HG03575 (cell line): Measurements from ENCODE around the gene ARL2.
"Not testable (repeated sequence)": the region's sequence is repeated elsewhere in the genome, so short reads cannot be mapped to it uniquely, and the experiment has no call there.

Experiments used
- ATAC-seq: cut with Tn5 transposase; IDR thresholded peaks from one replicate; pipeline ENCODE4 v1.9.1; 2021; ENCODE audit not compliant: unreplicated experiment, insufficient number of reproducible peaks, low FRiP score; ENCODE audit errors: extremely low read depth

The ARL2 gene

DNA sequence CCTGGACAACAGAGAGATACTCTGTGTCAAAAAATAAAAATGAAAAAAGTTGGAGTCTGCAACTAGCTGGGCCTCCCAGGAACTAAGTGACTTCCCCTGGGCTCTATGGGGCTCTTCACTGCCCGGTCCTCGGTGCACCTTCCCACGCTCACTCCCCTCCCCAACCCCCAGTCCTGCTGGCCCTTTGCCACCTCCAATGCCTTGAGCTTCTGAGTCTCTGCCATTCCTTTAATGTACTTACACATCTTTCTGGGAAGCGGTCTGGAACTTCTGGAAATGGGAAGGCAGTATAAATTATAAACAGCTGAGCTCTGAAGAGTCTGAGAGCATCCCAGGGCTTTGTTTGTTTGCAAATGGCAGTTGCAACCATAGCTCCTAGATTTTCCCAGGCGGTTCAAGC lies 11.3 kb upstream of the ARL2 start:
- no peak for ATAC-seq

DNA sequence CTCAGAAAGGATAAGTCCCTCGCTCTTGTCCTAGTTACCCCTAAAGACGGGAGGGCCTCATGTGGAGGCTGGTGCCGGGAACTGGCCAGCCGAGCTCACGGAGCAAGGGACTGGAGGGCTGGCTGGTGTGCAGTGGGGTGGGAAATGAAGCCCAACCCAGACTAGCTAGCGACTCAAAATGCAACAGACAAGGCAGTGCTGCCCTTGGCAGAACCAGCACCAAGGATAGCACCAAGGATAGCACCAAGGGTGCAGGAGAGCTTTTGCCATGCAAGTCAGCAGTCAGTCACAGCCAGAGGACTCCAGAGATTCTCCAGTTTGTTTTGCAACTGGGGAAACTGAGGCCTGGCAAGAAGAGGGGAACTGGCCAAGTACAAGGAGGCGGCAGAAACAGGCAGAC lies 10.7 kb upstream of the ARL2 start:
- ATAC-seq, result no peak

DNA sequence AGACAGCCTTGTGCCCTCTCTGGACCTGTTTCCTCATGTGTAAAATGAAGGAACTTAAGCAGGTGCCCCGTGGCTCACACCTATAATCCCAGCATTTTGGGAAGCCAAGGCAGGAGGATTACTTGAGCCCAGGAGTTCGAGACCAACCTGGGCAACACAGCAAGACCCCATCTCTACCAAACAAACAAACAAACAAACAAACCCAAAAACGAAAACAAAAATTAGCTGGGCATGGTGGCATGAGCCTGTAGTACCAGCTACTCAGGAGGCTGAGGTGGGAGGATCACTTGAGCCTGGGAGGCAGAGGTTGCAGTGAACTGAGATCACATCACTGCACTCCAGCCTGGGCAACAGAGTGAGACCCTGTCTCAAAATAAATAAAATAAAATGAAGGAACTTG lies 10.0 kb upstream of the ARL2 start:
- not testable (repeated sequence) for ATAC-seq

DNA sequence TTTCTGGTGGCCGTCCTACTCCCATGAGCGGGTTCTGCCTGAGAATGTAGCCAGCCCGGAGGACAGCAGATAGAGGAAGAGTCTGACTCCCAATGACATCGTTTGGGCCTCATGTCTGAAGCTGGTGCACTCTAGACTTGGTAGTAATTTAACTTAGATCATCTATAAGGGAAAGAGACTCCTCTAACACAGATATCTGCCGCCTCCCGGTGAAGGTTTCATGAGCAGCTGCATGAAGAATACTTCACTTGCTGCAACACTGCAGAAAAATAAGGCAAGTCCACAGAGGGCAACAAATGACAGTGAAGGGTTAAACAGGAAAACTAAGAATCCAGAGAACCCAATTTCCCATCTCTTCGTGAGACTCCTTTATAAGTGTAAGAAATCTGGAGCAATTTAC lies 5.9 kb upstream of the ARL2 start:
- ATAC-seq, result no peak

DNA sequence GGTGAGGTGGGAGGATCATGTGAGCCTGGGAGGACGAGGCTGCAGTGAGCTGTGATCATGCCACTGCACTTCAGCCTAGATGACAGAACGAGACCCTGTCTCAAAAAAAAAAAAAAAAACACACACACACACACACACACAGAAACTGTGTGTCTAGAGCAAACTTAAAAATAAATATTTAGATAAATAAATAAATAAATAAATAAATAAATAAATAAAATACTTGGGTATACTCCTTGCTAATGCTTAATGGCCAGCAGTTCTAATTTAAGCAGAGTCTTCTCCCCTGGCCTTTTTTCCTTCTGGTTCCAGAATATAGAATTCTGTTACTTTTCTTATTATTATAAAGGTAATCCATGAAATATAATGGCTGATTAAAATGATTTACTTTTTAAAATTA lies 5.1 kb upstream of the ARL2 start:
- ATAC-seq, result no peak

DNA sequence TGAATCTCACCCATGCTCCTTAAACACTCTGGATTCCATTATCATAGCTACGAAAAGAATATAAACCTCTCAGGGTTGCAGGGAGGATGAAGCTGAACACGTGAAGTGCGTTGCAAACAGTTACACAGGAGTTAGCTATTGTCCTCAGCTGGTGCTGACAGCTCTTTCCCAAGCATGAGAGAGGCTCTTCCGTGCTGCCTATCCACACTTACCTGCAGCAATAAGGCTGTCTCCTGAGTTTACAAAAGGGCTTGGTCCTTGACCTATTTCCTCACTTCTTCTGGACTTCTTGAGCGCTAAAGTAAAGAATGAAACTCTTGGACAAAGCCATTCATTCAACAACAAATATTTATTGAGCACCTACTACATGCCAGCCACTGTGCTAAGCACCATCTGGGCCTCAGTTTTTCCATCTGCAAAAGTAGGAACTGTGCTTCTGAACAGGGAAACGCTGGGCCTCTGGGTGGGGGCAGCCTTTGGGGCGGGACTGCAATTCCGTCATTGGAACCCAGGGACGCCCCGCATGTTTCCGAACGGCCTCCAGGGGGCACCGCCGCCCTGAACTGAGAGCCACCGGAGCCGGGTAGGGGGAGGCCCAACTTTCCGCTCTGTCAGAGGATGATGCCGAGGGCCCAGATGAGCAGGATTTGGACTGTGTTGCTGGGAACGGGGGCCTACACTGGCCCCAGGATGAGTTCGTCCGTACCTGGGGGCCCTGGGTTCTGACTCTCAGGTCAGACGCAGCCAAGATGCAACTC lies 651 bp upstream of the ARL2 start:
- peak; percentile 50 for ATAC-seq

DNA sequence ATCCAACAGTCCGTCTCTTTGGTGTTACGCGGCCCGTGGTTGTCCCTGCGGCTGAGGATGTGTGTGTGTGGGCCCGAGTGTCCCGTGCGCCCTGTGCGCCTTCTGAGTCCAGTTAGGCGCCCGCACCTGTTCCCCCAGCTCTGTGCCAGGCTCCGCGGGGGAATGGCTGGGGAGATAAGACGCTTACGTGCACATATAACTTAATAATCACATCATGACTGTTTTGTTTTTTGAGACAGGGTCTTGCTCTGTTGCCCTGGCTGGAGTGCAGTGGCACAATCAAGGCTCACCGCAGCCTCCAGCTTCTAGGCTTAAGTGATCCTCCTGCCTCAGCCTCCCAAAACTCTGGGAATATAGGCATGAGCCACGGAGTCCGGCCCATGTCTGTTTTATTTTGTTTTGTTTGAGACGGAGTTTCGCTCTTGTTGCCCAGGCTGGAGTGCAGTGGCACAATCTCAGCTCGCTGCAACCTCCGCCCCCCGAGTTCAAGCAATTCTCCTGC lies 817 bp downstream of the ARL2 start:
- ATAC-seq, result no peak

DNA sequence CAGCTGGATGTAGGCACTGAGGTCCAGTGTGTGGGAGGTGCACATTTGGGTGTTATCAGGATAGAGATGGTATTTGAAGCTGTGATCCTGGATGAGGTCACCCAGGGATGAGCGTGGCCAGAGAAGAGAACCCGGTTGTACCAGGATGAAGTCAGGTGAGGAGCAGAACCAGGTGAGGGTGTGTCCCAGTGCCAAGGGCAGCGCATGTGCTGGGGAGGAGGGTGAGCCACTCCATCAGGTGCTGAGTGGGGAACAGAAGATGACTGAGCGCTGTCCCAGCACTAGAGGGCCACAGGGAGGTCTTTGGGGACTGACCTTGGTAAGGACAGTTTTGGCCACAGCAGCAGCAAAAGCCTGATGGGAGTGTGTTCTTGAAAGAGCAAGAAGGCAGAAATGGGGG lies 2.7 kb downstream of the ARL2 start:
- ATAC-seq, result no peak

DNA sequence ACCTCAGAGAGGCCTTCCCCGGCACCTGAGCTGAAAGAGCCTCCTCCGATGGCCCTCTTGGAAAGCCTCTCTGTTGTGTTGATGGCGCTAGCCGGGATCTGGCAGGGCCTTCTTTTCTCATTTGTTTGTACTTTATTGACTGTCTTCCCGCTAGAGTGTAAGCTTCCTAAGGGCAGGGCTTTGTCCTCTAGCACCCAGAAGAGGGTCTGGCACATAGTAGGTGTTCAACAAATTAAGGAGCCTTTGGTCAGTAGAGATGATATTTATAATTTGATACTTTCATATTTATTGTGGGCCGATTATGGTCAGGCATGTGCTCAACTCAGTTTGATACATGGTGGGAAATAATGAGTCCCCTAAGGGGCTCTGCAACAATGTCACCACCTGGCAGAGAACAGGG lies 4.0 kb downstream of the ARL2 start:
- no peak for ATAC-seq

DNA sequence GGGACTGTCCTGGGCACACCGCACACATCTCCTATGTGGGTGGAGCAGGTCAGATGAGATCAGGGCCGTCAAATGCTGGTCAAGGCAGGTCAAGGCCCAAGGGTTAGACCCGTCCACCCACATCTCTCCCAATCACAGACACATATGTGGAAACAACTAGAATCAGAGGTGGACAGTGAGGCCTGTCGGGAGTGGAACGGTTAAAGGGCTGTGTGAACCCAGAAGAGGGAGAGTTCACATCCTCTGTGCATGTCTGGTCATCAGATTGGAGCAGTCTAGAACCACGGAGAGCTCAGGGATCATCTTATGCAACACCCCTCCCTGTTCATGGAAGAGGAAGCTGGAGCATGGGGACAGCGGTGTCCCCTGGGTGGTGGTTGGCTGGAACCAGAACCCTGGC lies 5.9 kb downstream of the ARL2 start:
- ATAC-seq, result no peak

DNA sequence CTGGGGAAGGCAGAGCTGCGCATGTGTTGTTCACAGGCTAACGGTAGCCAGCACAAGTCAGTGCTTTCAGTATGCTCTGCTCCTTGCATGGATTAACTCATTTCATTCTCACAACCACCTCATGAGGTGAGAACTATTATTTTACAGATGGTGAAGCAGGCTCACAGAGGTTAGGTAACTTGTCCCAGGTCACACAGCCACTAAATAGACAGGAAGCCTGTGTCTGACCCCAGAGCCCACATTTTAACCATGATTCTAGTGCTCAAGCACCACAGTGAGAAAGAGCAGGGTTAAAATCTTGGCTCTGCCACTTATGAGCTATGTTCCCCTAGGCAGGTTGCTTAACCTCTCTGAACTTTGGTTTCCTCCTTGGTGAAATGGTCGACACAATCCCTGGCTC lies 7.0 kb downstream of the ARL2 start:
- no peak for ATAC-seq

DNA sequence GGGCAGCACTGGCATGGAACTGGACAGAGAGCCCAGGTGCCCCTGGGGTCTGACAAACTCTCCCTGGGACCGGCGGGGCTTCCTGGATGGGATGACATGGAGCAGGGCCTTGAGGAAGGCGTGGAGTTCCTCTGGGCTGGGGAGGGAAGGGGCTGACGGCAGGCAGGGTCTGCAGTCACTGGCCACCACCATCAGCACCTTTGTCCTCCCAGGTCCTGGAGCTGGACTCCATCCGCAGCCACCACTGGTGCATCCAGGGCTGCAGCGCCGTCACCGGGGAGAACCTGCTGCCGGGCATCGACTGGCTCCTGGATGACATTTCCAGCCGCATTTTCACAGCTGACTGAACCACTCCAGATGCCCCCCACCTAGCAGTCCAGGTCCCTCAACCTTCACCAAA lies 7.5 kb downstream of the ARL2 start:
- ATAC-seq, result no peak

DNA sequence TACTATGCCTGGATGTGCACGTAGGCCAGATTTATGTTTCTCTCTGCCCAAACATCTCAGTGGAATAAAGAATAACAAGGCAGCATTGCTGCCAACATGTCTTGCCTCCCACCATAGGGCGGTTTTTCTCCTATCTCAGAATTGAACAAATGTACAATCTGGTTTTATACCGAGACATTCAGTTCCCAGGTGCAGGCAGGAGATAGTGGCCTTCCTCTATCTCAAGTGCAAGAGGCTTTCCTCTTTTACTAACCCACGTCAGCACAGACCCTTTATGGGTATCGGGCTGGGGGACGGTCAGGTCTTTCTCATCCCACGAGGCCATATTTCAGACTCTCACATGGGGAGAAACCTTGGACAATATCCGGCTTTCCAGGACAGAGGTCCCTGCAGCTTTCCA lies 9.5 kb downstream of the ARL2 start:
- ATAC-seq, result not testable (repeated sequence)

DNA sequence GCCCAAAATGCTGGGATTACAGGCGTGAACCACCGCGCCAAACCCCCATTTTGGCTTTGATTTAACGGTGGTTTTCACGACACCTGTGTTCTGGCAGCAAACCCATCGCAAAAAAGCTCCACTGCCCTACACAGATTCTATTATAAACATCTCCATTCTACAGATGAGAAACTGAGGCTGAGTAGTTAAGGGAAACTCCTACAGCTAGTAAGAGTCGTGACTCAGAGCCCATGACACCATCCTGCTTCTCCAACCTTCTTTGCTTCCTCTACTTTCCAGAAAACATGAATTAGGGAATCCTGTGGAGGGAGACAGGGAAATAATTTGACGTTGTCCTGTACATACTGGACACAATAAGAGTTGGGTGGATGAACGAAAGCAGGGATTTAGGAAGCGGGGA lies 12.8 kb downstream of the ARL2 start:
- ATAC-seq, result no peak

DNA sequence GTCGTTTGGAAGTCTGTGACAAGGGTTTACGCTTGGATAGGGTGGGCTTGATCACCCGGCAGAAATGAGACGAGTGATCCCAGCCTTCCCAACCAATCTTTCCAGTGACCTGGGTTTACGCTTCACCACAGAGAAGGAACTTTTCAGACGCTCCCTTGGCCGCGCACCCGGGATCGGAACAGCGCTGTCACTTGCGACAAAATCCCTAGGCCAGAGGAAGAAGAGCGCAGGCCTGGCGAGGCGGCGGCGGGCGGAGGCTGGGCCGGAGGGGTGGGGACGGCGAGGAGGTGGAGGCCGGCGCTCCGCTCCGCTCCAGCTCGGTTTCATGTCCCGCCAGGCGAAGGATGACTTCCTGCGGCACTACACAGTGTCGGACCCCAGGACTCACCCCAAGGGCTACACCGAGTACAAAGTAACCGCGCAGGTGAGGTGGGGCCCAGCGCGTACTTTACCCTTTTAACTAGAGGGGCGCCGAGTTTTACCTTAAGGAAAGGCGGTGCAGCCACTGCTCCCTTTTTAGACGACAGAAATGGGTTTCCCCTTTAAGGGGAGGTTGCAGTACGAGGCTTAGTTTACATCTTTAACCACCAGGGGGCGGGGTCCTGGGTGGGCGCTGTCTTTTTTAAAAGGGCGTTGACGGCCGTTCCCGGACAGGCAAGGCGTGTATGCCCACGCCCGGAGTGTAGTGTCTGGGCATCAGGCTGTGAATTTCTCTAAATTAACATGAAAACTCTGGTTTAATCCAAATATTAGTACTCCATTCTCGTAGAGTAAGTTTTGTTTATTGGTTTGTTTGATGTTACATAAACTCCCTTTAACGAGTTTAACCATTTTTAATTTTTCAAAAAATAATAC lies 13.5 kb downstream of the ARL2 start, which contains the start of gene SNX15:
Gene SNX15 (plus strand): TSS at position 227 of the 855 bp plus-strand sequence. CDS start 99 bp downstream, at position 326.
- ATAC-seq, result peak; percentile 43

DNA sequence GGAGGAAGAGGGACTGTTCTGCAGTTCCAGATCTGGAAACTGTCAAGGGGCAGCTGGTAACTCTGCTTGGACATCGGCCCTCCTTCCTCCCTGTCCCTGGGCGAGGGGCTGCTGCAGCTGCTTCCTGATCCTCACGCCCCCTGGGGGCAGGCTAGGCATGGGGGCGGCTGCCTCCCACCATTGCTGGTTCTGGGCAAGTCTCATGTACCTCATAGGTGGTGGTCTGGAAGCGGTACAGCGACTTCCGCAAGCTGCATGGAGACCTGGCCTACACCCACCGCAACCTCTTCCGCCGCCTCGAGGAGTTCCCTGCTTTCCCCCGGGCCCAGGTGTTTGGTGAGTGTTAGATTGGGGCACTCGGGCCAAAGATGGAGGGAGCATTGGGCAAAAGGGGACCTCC lies 18.3 kb downstream of the ARL2 start:
- ATAC-seq, result no peak

DNA sequence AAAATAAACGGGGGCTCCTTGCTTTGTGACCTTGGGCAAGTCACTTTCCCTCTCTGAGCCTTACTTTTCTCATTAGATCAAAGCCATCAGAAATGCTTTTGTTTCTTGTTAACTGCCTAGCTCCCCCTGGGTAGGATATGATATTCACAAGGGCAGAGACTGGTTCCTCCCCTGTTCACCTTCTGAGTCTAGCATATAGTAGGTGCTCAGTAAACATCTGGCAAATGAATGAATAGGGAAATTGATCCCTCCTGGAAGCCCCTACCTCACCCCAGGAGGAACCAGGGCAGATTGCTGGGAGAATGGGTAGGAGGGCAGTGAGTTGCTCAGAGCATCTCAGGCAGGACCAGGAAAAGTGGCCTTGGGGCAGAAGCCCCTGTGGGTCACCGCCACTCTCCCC lies 20.5 kb downstream of the ARL2 start:
- no peak for ATAC-seq

DNA sequence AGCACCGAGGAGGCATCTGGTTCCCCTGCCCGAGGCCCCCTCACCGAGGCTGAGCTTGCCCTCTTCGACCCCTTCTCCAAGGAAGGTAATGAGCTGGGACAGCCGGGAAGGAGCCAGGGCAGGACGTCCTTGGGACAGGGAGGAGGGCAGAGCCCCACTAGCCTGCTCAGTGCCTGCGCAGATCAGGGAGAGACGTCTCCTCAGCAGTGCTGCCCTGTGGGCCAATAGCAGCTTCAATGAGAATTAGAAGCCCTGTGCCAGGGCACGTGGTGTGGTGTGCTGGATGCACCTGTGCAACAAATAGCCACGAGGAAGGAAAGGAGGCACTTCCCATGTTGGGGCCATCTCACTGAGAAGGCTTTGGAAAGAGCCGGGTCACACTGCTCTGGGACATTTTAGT lies 21.6 kb downstream of the ARL2 start:
- ATAC-seq, result no peak

DNA sequence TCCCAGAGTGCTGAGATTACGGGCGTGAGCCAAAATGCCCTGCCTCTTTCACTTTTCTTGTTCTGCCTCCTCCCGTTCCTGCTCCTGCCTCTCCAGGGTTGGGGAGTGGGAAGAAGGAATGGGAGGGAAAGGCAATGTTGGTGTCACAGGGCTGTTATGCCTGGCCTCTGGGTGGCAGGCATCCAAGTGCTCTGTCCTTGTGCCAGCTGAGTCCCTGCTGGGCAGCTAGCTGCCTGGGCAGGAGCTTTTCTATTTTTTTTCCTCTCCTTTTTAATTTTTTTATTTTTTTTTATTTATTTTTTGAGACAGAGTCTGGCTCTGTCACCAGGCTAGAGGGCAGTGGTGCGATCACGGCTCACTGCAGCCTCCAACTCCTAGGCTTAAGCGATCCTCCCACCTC lies 23.0 kb downstream of the ARL2 start:
- no peak for ATAC-seq

DNA sequence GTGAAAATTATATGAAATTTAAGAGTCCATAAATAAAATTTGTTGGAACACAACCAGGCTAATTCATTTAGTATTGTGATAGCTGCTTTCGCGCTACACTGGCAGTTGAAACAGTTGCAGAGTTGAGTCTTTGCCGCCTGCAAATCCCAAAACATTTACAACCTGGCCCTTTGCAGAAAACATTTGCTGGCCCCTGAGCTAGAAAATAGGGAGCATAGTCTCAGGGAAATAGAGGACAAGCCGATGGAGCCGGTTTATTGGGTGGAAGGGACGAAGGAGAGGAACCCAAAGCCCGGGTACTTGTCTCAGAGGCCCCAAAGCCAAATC lies 26.5 kb downstream of the ARL2 start:
- ATAC-seq, result no peak
